SK-N-SH (cell line): ENCODE results near the gene FOXK2. TPM values are rescaled to one million over a fixed set of nuclear protein-coding genes. Genes with fewer than 3 reads are reported as not detected.

ENCODE experiments used
- CTCF ChIA-PET: fragments of 300-600, 350-600 bp; formaldehyde crosslinking; extraction: SDS; loops from one replicate; lab custom pipeline; 2021; lab: Yijun Ruan, JAX
- POLR2A ChIA-PET: fragments of 350-600 bp; sonication (Branson Sonifier 250); formaldehyde crosslinking; extraction: SDS; loops from one replicate; lab custom pipeline; 2020; ENCODE audit warnings: antibody characterized with exemption, inconsistent platforms; lab: Yijun Ruan, JAX
- DNase-seq: peaks from one replicate; pipeline ENCODE4 v3.0.0; 2012
- H2AFZ ChIP-seq: fragments of 200-600 bp; sonication (generic); 2 replicates; pipeline ENCODE4 v1.8.1; 2016; ENCODE audit warnings: antibody characterized with exemption, mild to moderate bottlenecking, low read depth
- H3F3A ChIP-seq: fragments of 200-600 bp; sonication (generic); replicated peaks from 2 replicates; pipeline ENCODE3; 2016; ENCODE audit warnings: antibody characterized with exemption, mild to moderate bottlenecking; ENCODE audit not compliant: insufficient read depth
- H3K27ac ChIP-seq, 2 experiments: fragments of 200-500 bp in 1 of 2; fragments of 200-600 bp in 1 of 2; sonication (Bioruptor generic) in 1 of 2; sonication (generic), shearing (Covaris generic) in 1 of 2; 2 replicates each; pipeline versions ENCODE4 v1.5.1 to v1.6.1; 2014 to 2016; ENCODE audit warnings: low read depth in 2 of 2, inconsistent platforms in 1 of 2, low read length in 1 of 2, mild to moderate bottlenecking in 1 of 2, mixed read lengths in 1 of 2
- H3K27me3 ChIP-seq: fragments of 200-600 bp; sonication (generic), shearing (Covaris generic); 2 replicates; pipeline ENCODE4 v1.6.1; 2016; ENCODE audit warnings: mixed run types; ENCODE audit not compliant: insufficient read depth
- H3K36me3 ChIP-seq, 2 experiments: fragments of 200-500 bp in 1 of 2; fragments of 200-600 bp in 1 of 2; sonication (Bioruptor generic) in 1 of 2; sonication (generic) in 1 of 2; replicated peaks in 1 of 2; 2 replicates each; pipeline versions ENCODE3 to v1.5.1; 2014 to 2016; ENCODE audit warnings: low read length in 1 of 2, mild to moderate bottlenecking in 1 of 2; ENCODE audit not compliant: insufficient read depth in 2 of 2, control insufficient read depth in 1 of 2
- H3K4me1 ChIP-seq, 2 experiments: fragments of 200-500 bp in 1 of 2; fragments of 200-600 bp in 1 of 2; sonication (Bioruptor generic) in 1 of 2; sonication (generic), shearing (Covaris generic) in 1 of 2; 2 replicates each; pipeline versions ENCODE4 v1.5.1 to v1.6.1; 2014 to 2016; ENCODE audit warnings: low read depth in 1 of 2, low read length in 1 of 2, mixed run types in 1 of 2; ENCODE audit not compliant: insufficient read depth in 2 of 2, control insufficient read depth in 1 of 2
- H3K4me2 ChIP-seq: fragments of 200-600 bp; sonication (generic), shearing (Covaris generic); 2 replicates; pipeline ENCODE4 v1.6.1; 2017; ENCODE audit warnings: mixed run types
- H3K4me3 ChIP-seq, 2 experiments: fragments of 200-500 bp in 1 of 2; fragments of 200-600 bp in 1 of 2; sonication (Bioruptor generic) in 1 of 2; sonication (generic), shearing (Covaris generic) in 1 of 2; 2 replicates each; pipeline versions ENCODE4 v1.5.1 to v1.8.1; 2014 to 2016; ENCODE audit warnings: low read depth in 2 of 2, inconsistent platforms in 1 of 2, low read length in 1 of 2, mild to moderate bottlenecking in 1 of 2, mixed read lengths in 1 of 2, moderate library complexity in 1 of 2
- H3K79me2 ChIP-seq: fragments of 200-600 bp; sonication (generic); 2 replicates; pipeline ENCODE4 v1.8.1; 2017; ENCODE audit warnings: mild to moderate bottlenecking; ENCODE audit not compliant: insufficient read depth
- H3K9ac ChIP-seq: fragments of 200-600 bp; sonication (generic); 2 replicates; pipeline ENCODE4 v1.6.1; 2017; ENCODE audit warnings: mixed run types
- H3K9me2 ChIP-seq: fragments of 200-600 bp; sonication (generic); 2 replicates; pipeline ENCODE4 v1.6.1; 2017; ENCODE audit warnings: mixed run types
- H3K9me3 ChIP-seq: fragments of 200-600 bp; sonication (generic); 2 replicates; pipeline ENCODE4 v1.6.1; 2017; ENCODE audit warnings: mixed run types, mild to moderate bottlenecking, moderate library complexity
- H4K20me1 ChIP-seq: fragments of 200-600 bp; sonication (generic); 2 replicates; pipeline ENCODE4 v1.6.1; 2017; ENCODE audit warnings: mild to moderate bottlenecking, mixed run types; ENCODE audit not compliant: insufficient read depth
- CHD2 ChIP-seq: fragments of 150-350 bp; IDR thresholded peaks from 2 replicates; pipeline ENCODE4 v1.6.1; 2018; ENCODE audit warnings: low read length; ENCODE audit not compliant: partially characterized antibody
- FOXJ3 ChIP-seq: sonication (generic); formaldehyde crosslinking; IDR thresholded peaks from 2 replicates; pipeline ENCODE4 v1.5.1; 2020; ENCODE audit warnings: mild to moderate bottlenecking, missing genetic modification reagents
- GATA2 ChIP-seq: sonication (generic); formaldehyde crosslinking; IDR thresholded peaks from 2 replicates; pipeline ENCODE4 v1.5.0; 2020; ENCODE audit warnings: mild to moderate bottlenecking, missing genetic modification reagents
- JUND ChIP-seq: IDR thresholded peaks from 2 replicates; pipeline ENCODE4 v1.4.0; 2012
- MEF2A ChIP-seq: IDR thresholded peaks from 2 replicates; pipeline ENCODE4 v1.4.0; 2012; ENCODE audit warnings: low read depth, borderline replicate concordance
- NFIC ChIP-seq: IDR thresholded peaks from 2 replicates; pipeline ENCODE4 v1.4.0; 2012; ENCODE audit warnings: borderline replicate concordance
- RAD21 ChIP-seq: IDR thresholded peaks from 2 replicates; pipeline ENCODE4 v1.6.1; 2012; ENCODE audit warnings: mild to moderate bottlenecking, low read length
- RCOR1 ChIP-seq: fragments of 150-350 bp; IDR thresholded peaks from 2 replicates; pipeline ENCODE4 v1.6.1; 2017; ENCODE audit warnings: antibody characterized with exemption, low read length
- SMC3 ChIP-seq: IDR thresholded peaks from 2 replicates; pipeline ENCODE4 v1.6.1; 2012; ENCODE audit warnings: low read depth, low read length, improper control_type of control experiment
- TEAD4 ChIP-seq: IDR thresholded peaks from 2 replicates; pipeline ENCODE4 v1.4.0; 2012; ENCODE audit warnings: mild to moderate bottlenecking, borderline replicate concordance; ENCODE audit not compliant: insufficient read depth
- YY1 ChIP-seq: IDR thresholded peaks from 2 replicates; pipeline ENCODE4 v1.4.0; 2012; ENCODE audit warnings: low read depth, mild to moderate bottlenecking
- WGBS: methylation state at CpG from one replicate; pipeline ENCODE4 v1.1.6; 2017; ENCODE audit warnings: low lambda C conversion rate; 5-methylcytosine and 5-hydroxymethylcytosine counted together
- polyA plus RNA-seq, 3 experiments: library from polyadenylated mRNA; depleted of rRNA; stranded (reverse); fragments of >200 nt; gene quantifications; 2 replicates each; pipeline ENCODE4 v1.2.3, GENCODE V29; 2012
- TF ChIP-seq, protein P1 (sequence below): IDR thresholded peaks from 2 replicates; pipeline ENCODE4; 2012
- TF ChIP-seq, protein P2 (sequence below): fragments of 200-600 bp; sonication (generic); IDR thresholded peaks from 2 replicates; pipeline ENCODE4 v1.6.1; 2017; ENCODE audit warnings: antibody characterized with exemption, mild to moderate bottlenecking, moderate library complexity

FOXK2 gene
- polyA plus RNA-seq, 1 of the 3 experiments (the other 2 are of a cell fraction): 36.4 TPM

DNA sequence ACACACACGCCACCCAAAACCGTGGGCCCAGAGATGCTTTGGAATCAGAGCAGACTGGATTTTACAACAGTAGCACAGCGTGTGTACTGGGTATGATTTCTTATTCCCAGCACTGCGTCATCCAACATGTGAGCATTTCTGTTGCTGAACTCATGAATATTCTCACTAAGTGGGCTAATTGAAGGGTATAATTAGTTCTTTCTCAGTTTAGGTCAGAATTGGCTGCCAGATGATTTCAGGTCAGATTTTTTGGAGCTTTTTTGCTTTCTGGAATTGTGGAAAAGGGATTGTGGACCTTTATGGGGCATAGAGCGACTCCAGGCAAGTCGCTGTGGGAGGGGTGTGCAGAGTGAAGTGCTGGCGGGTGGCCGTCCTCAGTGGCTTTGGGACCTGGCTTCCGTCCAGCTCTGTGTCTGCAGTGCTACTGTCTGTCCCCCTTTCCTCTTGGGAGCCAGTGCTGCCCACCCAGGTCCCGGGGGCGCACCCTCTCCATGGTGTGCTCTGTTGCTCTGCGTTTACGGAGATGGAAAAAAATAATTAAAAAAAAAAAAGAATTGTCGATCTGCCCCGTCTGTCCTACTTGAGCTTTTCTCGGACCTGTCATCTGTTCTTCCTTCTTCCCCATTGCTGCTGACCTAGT is 25.0 kb downstream of the FOXK2 start:
- 87% methylated on average over 16 of the region's 16 CpGs for WGBS
- Histone ChIP-seq H3K9me3 (no peaks in the 10 kb centered on the region), H2AFZ (no peak overlapping the region), H3K4me3 (no peak overlapping the region), H3K36me3 (peaks cover 0 to 5% of the 10 kb centered on the region in 2 experiments), H3K4me2 (no peak overlapping the region), H3K9ac (no peak overlapping the region), H3K27ac (no peak overlapping the region; a peak in 1 of 4 replicates), H3K79me2 (peaks cover 100% of the 10 kb centered on the region), H4K20me1 (peaks cover 95% of the 10 kb centered on the region), H3F3A (no peaks in the 10 kb centered on the region), H3K9me2 (no peaks in the 10 kb centered on the region), H3K4me1 (peaks cover 0 to 23% of the 10 kb centered on the region in 2 experiments; a peak in 1 of 4 replicates), H3K27me3 (no peaks in the 10 kb centered on the region)
- TF ChIP-seq TEAD4 (no peak), YY1 (no peak), JUND (no peak), GATA2 (no peak), RCOR1 (no peak), NFIC (no peak), RAD21 (no peak), MEF2A (no peak), CHD2 (no peak)
- TF ChIP-seq, protein P1, sequence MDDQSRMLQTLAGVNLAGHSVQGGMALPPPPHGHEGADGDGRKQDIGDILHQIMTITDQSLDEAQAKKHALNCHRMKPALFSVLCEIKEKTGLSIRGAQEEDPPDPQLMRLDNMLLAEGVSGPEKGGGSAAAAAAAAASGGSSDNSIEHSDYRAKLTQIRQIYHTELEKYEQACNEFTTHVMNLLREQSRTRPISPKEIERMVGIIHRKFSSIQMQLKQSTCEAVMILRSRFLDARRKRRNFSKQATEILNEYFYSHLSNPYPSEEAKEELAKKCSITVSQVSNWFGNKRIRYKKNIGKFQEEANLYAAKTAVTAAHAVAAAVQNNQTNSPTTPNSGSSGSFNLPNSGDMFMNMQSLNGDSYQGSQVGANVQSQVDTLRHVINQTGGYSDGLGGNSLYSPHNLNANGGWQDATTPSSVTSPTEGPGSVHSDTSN: no peak
- peak; percentile 62 for DNase-seq
- CTCF ChIA-PET: interaction anchor here (0.6 to 9.0 kb wide), 8 partner anchors 9 to 243 kb away, joined by 3 to 95 read pairs (median 5); no protein-coding TSS in a partner anchor
- POLR2A ChIA-PET: interaction anchor here (0.7 to 1.0 kb wide), 2 partner anchors 9 to 18 kb away, joined by 3 to 4 read pairs; no protein-coding TSS in a partner anchor

DNA sequence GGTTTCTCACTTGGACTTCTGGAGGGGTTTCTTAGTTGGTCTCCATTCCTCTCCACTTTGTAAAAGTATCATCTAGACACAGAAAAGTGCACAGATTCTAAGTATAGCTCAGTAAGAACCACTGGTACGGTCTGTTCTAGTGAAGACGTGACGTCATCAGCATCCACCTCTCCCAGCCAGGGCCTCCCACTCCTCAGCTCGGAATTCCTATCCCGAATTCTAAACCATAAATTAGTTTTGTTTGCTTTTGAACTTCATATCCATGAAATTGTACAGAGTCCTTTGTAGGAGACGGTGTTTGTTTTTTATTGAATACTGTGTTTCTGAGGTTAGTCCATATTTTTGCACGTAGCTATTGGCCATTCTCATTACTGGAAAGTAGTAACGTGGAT is 25.5 kb downstream of the FOXK2 start:
- Histone ChIP-seq H2AFZ (no peak overlapping the region), H3K4me1 (peaks cover 0 to 23% of the 10 kb centered on the region in 2 experiments; a peak in 1 of 4 replicates), H3K9me3 (no peaks in the 10 kb centered on the region), H3K9me2 (no peaks in the 10 kb centered on the region), H3K36me3 (peaks cover 0 to 5% of the 10 kb centered on the region in 2 experiments), H3F3A (no peaks in the 10 kb centered on the region), H3K4me2 (no peak overlapping the region), H3K27ac (no peak overlapping the region; a peak in 1 of 4 replicates), H3K27me3 (no peaks in the 10 kb centered on the region), H3K4me3 (no peak overlapping the region), H3K9ac (no peak overlapping the region), H4K20me1 (peaks cover 95% of the 10 kb centered on the region), H3K79me2 (peaks cover 100% of the 10 kb centered on the region)
- 94% methylated on average over 8 of the region's 8 CpGs for WGBS
- ChIA-PET CTCF (interaction anchor here (0.6 to 9.0 kb wide), 6 partner anchors 9 to 244 kb away, joined by 3 to 95 read pairs (median 6); no protein-coding TSS in a partner anchor), POLR2A (interaction anchor here (1.0 kb wide), 1 partner anchor 18 kb away, joined by 4 read pairs; no protein-coding TSS in a partner anchor)
- DNase-seq: no peak
- no peak for TF ChIP-seq JUND
- TF ChIP-seq SMC3: no peak
- TF ChIP-seq GATA2: no peak
- TF ChIP-seq MEF2A: no peak
- TF ChIP-seq, protein P2, sequence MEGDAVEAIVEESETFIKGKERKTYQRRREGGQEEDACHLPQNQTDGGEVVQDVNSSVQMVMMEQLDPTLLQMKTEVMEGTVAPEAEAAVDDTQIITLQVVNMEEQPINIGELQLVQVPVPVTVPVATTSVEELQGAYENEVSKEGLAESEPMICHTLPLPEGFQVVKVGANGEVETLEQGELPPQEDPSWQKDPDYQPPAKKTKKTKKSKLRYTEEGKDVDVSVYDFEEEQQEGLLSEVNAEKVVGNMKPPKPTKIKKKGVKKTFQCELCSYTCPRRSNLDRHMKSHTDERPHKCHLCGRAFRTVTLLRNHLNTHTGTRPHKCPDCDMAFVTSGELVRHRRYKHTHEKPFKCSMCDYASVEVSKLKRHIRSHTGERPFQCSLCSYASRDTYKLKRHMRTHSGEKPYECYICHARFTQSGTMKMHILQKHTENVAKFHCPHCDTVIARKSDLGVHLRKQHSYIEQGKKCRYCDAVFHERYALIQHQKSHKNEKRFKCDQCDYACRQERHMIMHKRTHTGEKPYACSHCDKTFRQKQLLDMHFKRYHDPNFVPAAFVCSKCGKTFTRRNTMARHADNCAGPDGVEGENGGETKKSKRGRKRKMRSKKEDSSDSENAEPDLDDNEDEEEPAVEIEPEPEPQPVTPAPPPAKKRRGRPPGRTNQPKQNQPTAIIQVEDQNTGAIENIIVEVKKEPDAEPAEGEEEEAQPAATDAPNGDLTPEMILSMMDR: no peak
- TF ChIP-seq FOXJ3 (CRISPR knock-in tag): no peak
